IPS-18a (cell line): ENCODE measurements around the gene PLCG1.

ENCODE experiments used
- H3K27ac ChIP-seq: one replicate; pipeline ENCODE4 v1.5.1; 2013; ENCODE audit warnings: low read length
- H3K27me3 ChIP-seq: one replicate; pipeline ENCODE4 v1.6.1; 2013; ENCODE audit warnings: mild to moderate bottlenecking, low read length; ENCODE audit not compliant: control insufficient read depth, insufficient read depth
- H3K36me3 ChIP-seq: one replicate; pipeline ENCODE4 v1.6.1; 2013; ENCODE audit warnings: low read depth, low read length; ENCODE audit not compliant: control insufficient read depth
- H3K4me1 ChIP-seq: one replicate; pipeline ENCODE4 v1.6.1; 2013; ENCODE audit warnings: low read depth, low read length; ENCODE audit not compliant: control insufficient read depth
- H3K4me3 ChIP-seq: one replicate; pipeline ENCODE4 v1.5.1; 2013; ENCODE audit warnings: low read length
- H3K9ac ChIP-seq: one replicate; pipeline ENCODE4 v1.6.1; 2013; ENCODE audit warnings: mild to moderate bottlenecking, low read length, moderate library complexity
- H3K9me3 ChIP-seq: one replicate; pipeline ENCODE4 v1.6.1; 2013; ENCODE audit warnings: low read depth, low read length; ENCODE audit not compliant: control insufficient read depth

Gene PLCG1

GRCh38 chr20:41171736-41172295, 34.5 kb downstream of the PLCG1 start:
- Histone ChIP-seq H3K4me3 (no peak overlapping the region), H3K4me1 (no peaks in the 10 kb centered on the region), H3K9me3 (no peaks in the 10 kb centered on the region), H3K27ac (no peak overlapping the region), H3K9ac (no peak overlapping the region), H3K36me3 (peaks cover 92% of the 10 kb centered on the region), H3K27me3 (no peaks in the 10 kb centered on the region)

DNA sequence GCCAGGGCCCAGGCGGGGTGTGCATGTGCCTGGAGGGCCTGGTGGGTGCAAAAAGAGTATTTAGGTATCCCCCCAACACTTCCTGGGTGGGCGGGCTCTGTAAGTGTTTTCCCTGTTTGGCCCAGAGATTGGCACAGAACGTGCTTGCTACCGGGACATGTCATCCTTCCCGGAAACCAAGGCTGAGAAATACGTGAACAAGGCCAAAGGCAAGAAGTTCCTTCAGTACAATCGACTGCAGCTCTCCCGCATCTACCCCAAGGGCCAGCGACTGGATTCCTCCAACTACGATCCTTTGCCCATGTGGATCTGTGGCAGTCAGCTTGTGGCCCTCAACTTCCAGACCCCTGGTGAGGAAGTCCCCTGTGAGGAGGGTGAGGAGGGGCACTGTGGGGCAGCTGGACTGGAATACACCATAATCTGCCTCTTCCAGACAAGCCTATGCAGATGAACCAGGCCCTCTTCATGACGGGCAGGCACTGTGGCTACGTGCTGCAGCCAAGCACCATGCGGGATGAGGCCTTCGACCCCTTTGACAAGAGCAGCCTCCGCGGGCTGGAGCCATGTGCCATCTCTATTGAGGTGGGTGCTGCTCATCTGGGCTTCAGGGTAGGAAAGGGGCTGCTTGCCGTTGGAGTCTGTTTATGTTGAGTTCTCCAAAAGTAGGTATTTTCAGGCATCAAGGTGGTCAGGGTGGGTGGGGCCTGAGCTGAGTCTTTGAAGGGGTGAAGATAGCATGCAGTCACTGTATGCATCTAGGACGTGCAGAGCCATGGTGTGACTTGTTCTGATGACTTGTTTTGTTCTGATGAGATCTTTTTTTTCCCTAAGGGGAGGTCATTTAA, 35.2 kb downstream of the PLCG1 start:
- Histone ChIP-seq H3K4me3 (no peak overlapping the region), H3K36me3 (peaks cover 90% of the 10 kb centered on the region), H3K4me1 (no peaks in the 10 kb centered on the region), H3K9ac (no peak overlapping the region), H3K27me3 (no peaks in the 10 kb centered on the region), H3K27ac (no peak overlapping the region), H3K9me3 (no peaks in the 10 kb centered on the region)

GRCh38 chr20:41173161-41173721, 35.9 kb downstream of the PLCG1 start:
- H3K27me3 ChIP-seq = no peaks in the 10 kb centered on the region
- H3K9ac ChIP-seq = no peak overlapping the region
- H3K9me3 ChIP-seq = no peaks in the 10 kb centered on the region
- H3K4me3 ChIP-seq = no peak overlapping the region
- no peak overlapping the region for H3K27ac ChIP-seq
- H3K36me3 ChIP-seq = peaks cover 85% of the 10 kb centered on the region
- peaks cover 2% of the 10 kb centered on the region for H3K4me1 ChIP-seq

- Histone ChIP-seq H3K9me3 (no peaks in the 10 kb centered on the region), H3K4me3 (no peak overlapping the region), H3K36me3 (peaks cover 81% of the 10 kb centered on the region), H3K27ac (no peak overlapping the region), H3K27me3 (no peaks in the 10 kb centered on the region), H3K4me1 (peaks cover 8% of the 10 kb centered on the region), H3K9ac (no peak overlapping the region)
These were observed 36.5 kb downstream of the PLCG1 start for GRCh38 chr20:41173791-41174341.

GRCh38 chr20:41174373-41174772, 37.0 kb downstream of the PLCG1 start:
- no peaks in the 10 kb centered on the region for H3K27me3 ChIP-seq
- H3K4me1 ChIP-seq = peaks cover 8% of the 10 kb centered on the region
- H3K36me3 ChIP-seq = peaks cover 76% of the 10 kb centered on the region
- H3K27ac ChIP-seq = no peak overlapping the region
- H3K9ac ChIP-seq = no peak overlapping the region
- H3K9me3 ChIP-seq = no peaks in the 10 kb centered on the region
- no peak overlapping the region for H3K4me3 ChIP-seq

GRCh38 chr20:41174782-41175181, 37.4 kb downstream of the PLCG1 start:
- Histone ChIP-seq H3K9me3 (no peaks in the 10 kb centered on the region), H3K4me3 (no peak overlapping the region)

DNA sequence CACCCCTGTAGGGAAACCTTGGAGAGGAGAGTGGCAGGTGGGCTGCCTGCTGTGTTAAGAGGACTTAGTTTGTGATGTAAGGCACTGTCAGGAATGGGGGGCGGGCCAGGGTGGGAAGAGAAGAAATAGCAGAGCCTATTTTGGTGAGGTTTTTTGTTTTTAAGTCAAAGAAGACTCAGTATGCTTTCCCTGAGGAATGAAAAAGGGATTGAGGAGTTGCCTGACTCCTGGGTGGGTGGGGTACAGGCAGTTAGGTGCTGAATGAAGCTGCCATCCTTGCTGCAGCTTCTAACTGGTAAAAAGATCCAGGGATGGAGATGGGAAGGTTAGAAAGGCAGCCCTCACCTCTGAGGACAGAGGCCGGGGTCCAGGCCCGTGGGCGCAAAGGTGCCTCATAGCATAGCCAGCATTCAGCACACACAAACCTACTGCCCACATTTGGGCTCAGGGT, 37.9 kb downstream of the PLCG1 start:
- Histone ChIP-seq H3K9me3 (no peaks in the 10 kb centered on the region), H3K27ac (no peak overlapping the region), H3K27me3 (no peaks in the 10 kb centered on the region), H3K36me3 (peaks cover 67% of the 10 kb centered on the region), H3K4me1 (peaks cover 8% of the 10 kb centered on the region), H3K9ac (no peak overlapping the region), H3K4me3 (no peak overlapping the region)

More at GRCh38 chr20:41174782-41175181, 37.4 kb downstream of the PLCG1 start:
- Histone ChIP-seq H3K27me3 (no peaks in the 10 kb centered on the region), H3K27ac (no peak overlapping the region), H3K36me3 (peaks cover 72% of the 10 kb centered on the region), H3K9ac (no peak overlapping the region), H3K4me1 (peaks cover 8% of the 10 kb centered on the region)

DNA sequence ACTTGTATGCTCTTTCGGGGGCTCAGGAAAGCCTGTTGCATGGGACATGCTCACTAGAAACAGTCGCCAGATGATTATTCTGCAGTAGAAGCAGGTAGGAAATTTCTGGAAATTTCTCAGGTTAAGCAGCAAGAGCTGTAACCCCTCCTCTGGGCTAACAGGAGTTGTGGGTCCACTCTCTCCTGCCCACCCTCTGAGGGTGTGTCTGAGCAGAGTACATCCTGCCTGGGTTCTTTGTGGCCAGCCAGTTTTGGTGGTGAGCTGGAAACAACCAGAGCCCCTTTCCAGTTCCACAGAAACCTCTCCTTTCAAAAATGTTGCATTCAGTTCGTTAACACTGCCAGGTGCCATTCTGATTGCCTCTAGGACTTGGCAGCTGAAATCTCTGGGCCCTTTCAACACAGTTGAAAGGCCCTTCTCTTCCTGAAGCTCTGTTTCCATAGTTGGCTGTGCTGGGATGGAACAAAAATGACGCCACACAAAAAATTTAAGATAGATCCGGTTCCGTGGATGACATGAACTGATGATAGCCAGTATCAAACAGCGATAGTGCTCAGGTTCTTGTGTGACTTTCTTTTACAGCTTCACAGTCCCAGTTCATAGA, 38.5 kb downstream of the PLCG1 start:
- no peak overlapping the region for H3K9ac ChIP-seq
- no peak overlapping the region for H3K4me3 ChIP-seq
- H3K27me3 ChIP-seq = no peaks in the 10 kb centered on the region
- peaks cover 61% of the 10 kb centered on the region for H3K36me3 ChIP-seq
- peaks cover 8% of the 10 kb centered on the region for H3K4me1 ChIP-seq
- no peaks in the 10 kb centered on the region for H3K9me3 ChIP-seq
- no peak overlapping the region for H3K27ac ChIP-seq

DNA sequence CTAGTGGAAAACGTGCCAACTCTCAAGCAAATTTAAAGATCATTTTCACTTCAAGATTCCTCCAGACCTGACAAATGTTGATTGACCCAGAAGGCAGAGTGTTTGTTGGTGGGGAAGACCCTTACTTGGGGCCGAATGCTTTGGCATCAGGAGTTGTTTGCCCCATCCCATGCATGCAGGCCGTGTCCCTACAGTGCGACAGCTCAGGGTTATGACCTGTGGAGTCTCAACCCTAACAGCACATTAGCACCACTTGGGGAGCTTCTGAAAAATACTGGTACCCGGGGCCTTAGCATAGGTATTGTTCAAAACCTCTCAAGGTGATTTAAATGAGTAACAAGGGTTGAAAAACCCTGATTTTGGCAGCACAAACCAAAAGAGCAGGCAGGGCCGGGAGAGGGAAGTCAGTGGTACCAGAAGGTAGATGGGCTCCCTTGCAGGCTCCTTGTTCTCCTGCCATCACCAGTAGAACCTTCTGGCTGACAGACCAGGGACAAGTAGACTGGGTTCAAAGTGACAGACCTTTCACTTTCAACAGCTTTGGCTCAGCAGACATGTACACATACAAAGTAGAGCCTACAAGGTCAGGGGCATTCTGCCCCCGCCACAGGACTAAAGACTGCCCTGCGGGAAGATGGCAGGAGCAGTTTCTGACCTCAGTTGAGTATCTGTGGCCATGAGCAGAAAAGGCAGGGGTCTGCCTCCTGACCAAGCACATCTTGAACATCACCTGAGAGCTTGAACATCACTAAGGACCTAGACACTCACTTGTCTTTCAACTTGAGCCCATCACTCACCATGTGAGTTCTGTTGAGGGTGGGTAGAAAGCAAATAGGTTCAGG, 39.6 kb downstream of the PLCG1 start:
- Histone ChIP-seq H3K9ac (no peak overlapping the region), H3K4me1 (peaks cover 8% of the 10 kb centered on the region), H3K27me3 (no peaks in the 10 kb centered on the region), H3K36me3 (peaks cover 54% of the 10 kb centered on the region), H3K9me3 (no peaks in the 10 kb centered on the region), H3K4me3 (no peak overlapping the region), H3K27ac (no peak overlapping the region)

DNA sequence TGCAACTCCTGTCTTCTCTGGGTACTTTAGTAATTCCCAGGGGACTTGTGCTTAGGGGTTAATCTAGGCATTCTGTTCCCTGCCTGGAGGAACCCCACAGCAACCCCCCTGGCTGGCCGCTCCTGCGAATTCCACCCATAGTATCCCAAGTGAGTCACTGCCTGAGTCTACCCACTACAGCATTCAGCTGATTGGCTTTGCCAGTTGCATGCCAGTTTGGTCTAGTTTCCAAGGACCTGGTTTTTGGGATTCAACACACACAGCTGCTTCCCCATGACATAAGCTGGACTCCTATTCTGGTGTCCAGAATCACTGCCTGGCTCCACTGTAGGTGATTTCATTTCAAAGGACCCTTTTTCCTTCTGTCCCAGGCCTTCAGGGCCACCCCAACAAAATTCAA, 40.3 kb downstream of the PLCG1 start:
- Histone ChIP-seq H3K9me3 (no peaks in the 10 kb centered on the region), H3K36me3 (peaks cover 47% of the 10 kb centered on the region), H3K27me3 (no peaks in the 10 kb centered on the region), H3K4me3 (no peak overlapping the region), H3K27ac (no peak overlapping the region), H3K9ac (no peak overlapping the region), H3K4me1 (peaks cover 8% of the 10 kb centered on the region)

DNA sequence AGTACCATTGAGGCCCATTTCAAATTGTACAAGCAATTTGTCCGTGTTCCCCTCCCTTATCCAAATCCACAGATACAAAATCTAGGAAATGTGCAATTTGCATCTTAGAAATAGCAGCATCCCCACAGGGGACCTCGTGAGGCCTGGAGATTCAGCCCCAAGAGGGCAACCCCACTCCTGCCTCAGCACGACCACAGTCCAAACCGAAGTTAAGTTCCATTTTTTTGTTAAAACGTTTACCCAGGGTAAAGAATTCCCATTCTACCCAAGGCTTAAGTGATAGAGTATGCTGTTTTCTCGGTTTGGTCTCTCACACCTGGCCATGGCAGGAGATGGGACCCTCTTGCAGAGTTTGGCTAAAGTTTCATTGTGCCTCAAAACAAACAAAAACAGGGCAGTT, 41.2 kb downstream of the PLCG1 start:
- Histone ChIP-seq H3K4me1 (peaks cover 8% of the 10 kb centered on the region), H3K9ac (no peak overlapping the region), H3K9me3 (no peaks in the 10 kb centered on the region), H3K27ac (no peak overlapping the region), H3K36me3 (peaks cover 41% of the 10 kb centered on the region), H3K27me3 (no peaks in the 10 kb centered on the region), H3K4me3 (no peak overlapping the region)
